Effector memory CD4-positive, alpha-beta T cell (primary cell): ENCODE results near the gene ACTR1A.

Experiments
- DNase-seq, 3 donors: peaks; one replicate each; pipeline ENCODE4 v3.0.0-alpha.2; 2020
- H3K27ac ChIP-seq: 2 replicates; pipeline ENCODE4 v1.7.0; 2013; ENCODE audit warnings: mild to moderate bottlenecking, low read length, moderate library complexity; ENCODE audit not compliant: insufficient read depth, poor library complexity, severe bottlenecking
- H3K27me3 ChIP-seq: replicated peaks from 2 replicates; pipeline ENCODE4 v1.7.0; 2013; ENCODE audit warnings: mild to moderate bottlenecking, low read length; ENCODE audit not compliant: insufficient read depth, control insufficient read depth, poor library complexity, severe bottlenecking
- H3K36me3 ChIP-seq: 2 replicates; pipeline ENCODE4 v1.7.0; 2013; ENCODE audit warnings: mild to moderate bottlenecking, low read length, moderate library complexity; ENCODE audit not compliant: control insufficient read depth, insufficient read depth
- H3K4me1 ChIP-seq: 2 replicates; pipeline ENCODE4 v1.7.0; 2013; ENCODE audit warnings: low read length, mild to moderate bottlenecking; ENCODE audit not compliant: control insufficient read depth, insufficient read depth, poor library complexity, severe bottlenecking
- H3K4me3 ChIP-seq: 2 replicates; pipeline ENCODE4 v1.7.0; 2013; ENCODE audit warnings: low read length, low read depth, mild to moderate bottlenecking; ENCODE audit not compliant: insufficient read depth, poor library complexity, severe bottlenecking
- H3K9me3 ChIP-seq: 2 replicates; pipeline ENCODE4 v1.7.0; 2013; ENCODE audit warnings: mild to moderate bottlenecking, low read length, moderate library complexity; ENCODE audit not compliant: control insufficient read depth

Gene ACTR1A

GRCh38 chr10:102492344-102492939, 10.1 kb downstream of the ACTR1A start:
- Histone ChIP-seq H3K4me1 (no peaks in the 10 kb centered on the region), H3K27ac (no peak overlapping the region), H3K4me3 (no peak overlapping the region), H3K27me3 (no peaks in the 10 kb centered on the region), H3K36me3 (peaks cover 32% of the 10 kb centered on the region), H3K9me3 (no peaks in the 10 kb centered on the region)
- DNase-seq = no peak

- Histone ChIP-seq H3K27ac (no peak overlapping the region), H3K27me3 (no peaks in the 10 kb centered on the region), H3K4me3 (no peak overlapping the region), H3K36me3 (peaks cover 45% of the 10 kb centered on the region), H3K9me3 (no peaks in the 10 kb centered on the region), H3K4me1 (no peaks in the 10 kb centered on the region)
- DNase-seq = no peak
Measured at GRCh38 chr10:102491136-102491535, 11.4 kb downstream of the ACTR1A start.

DNA sequence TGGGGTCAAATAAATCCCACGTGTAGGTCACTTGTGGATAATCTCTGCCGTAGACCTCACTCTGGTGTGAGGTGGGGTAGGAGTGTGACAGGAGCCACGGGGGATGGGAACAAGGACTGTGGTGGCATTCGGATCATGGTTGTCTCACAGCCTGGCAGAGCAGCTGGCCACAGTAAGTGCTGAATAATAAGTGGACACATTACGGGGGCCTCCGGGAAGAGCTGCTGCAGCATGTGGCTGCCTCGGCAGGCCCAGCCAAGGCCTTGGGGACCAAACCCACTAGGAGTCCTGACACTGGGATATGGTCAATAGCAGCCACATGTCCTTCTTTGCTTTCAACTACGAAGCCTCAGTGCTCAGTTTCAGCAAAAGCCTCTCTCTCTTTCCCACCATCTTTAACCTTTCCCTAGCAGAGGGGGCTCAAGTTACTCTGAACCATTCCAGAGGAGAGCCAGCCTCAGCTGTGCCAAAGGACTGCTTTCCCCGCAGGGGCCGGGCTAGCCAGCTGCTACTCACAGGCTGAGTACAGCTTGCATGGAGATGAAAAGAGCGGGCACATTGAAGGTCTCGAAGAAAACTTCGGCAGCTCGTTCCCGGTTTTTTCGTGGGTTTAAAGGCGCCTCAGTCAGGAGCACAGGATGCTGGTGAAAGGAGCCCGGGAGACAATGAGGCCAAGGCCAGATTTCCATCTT, 17.3 kb downstream of the ACTR1A start:
- no peaks in the 10 kb centered on the region for H3K9me3 ChIP-seq
- H3K27me3 ChIP-seq = no peaks in the 10 kb centered on the region
- no peaks in the 10 kb centered on the region for H3K4me1 ChIP-seq
- peaks cover 89% of the 10 kb centered on the region for H3K36me3 ChIP-seq
- no peak overlapping the region for H3K27ac ChIP-seq
- no peak overlapping the region for H3K4me3 ChIP-seq
- no peak for DNase-seq

DNA sequence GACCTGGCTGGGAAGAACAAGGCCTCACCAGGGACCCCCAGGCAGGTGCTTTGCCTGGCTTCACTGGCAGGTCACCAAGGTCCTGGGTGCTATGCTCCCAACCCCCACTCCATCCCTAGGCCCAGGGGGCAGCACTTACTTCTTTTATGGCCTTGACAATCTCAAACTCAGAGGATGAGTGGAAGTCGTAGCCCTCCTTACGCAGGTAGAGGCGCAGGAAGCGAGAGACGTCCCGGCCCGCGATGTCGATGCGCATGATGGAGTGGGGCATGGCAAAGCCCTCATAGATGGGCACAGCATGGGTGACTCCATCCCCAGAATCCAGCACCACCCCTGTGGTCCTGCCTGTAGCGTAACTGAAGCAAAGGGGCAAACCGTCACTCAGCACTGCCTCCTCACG, 18.5 kb downstream of the ACTR1A start:
- Histone ChIP-seq H3K27ac (no peak overlapping the region), H3K9me3 (no peaks in the 10 kb centered on the region), H3K36me3 (peaks cover 93% of the 10 kb centered on the region), H3K4me1 (no peaks in the 10 kb centered on the region), H3K27me3 (no peaks in the 10 kb centered on the region), H3K4me3 (no peak overlapping the region)
- no peak for DNase-seq

DNA sequence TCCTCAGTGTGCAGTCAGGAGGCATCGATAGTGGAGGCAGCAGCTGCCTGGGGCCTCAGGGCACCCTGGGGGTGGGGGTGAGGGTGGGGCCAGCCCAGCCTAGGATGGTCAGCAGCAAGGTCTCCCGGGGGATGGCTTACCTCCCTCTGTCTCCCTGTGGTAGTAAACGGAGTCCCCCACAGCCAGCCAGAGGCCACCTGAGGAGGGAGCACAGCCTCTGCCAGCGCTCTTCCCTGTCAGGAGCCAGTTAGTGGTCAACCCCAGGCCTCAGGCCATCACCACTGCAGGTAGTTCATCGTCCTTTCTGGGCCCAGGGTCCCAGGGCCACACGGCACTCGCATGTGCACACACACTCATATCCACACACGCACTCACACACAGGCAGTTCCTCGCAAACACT, 22.1 kb downstream of the ACTR1A start:
- Histone ChIP-seq H3K27ac (no peak overlapping the region), H3K36me3 (peaks cover 58% of the 10 kb centered on the region), H3K27me3 (no peaks in the 10 kb centered on the region), H3K4me1 (no peaks in the 10 kb centered on the region), H3K9me3 (no peaks in the 10 kb centered on the region), H3K4me3 (no peak overlapping the region)
- no peak for DNase-seq

GRCh38 chr10:102479651-102480050, 22.9 kb downstream of the ACTR1A start:
- no peaks in the 10 kb centered on the region for H3K9me3 ChIP-seq
- no peak overlapping the region for H3K4me3 ChIP-seq
- no peaks in the 10 kb centered on the region for H3K27me3 ChIP-seq
- no peak overlapping the region for H3K27ac ChIP-seq
- H3K4me1 ChIP-seq = no peaks in the 10 kb centered on the region
- no peak for DNase-seq
- peaks cover 51% of the 10 kb centered on the region for H3K36me3 ChIP-seq

DNA sequence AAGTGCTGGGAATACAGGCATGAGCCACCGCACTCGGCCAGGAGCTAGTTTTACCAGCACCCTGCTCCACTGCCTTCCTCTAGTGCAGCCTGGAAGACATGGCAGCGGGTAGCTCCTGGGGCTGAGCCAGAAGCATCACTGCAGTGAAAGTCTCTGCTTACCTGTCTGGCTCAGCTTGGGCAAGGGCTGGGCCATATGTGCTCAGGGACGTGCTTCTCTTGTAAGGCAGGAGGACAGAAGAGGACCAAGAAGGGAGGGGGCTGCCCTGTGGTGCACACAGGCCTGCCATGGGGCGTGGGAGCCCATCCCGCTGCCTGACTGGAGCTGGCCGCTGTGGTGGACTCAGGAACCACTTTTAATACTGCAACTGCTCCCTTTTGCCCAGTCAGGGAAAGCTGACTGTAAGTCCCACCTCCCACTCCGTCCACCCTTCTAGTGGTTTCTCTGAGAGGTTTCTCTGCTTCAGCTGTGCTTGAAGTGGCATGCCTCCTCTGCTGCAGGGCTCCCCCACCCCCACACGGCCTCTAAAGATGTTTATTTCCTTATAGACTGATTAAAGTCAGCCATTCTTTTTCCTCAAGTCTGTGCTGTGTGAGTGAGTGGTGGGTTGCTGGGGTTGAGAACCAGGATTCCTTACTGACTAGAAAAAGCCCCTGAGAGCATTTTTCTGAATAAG, 25.9 kb downstream of the ACTR1A start:
- Histone ChIP-seq H3K36me3 (peaks cover 21% of the 10 kb centered on the region), H3K9me3 (no peaks in the 10 kb centered on the region), H3K4me1 (peaks cover 13% of the 10 kb centered on the region), H3K4me3 (no peak overlapping the region), H3K27me3 (no peaks in the 10 kb centered on the region), H3K27ac (no peak overlapping the region)
- DNase-seq = no peak

DNA sequence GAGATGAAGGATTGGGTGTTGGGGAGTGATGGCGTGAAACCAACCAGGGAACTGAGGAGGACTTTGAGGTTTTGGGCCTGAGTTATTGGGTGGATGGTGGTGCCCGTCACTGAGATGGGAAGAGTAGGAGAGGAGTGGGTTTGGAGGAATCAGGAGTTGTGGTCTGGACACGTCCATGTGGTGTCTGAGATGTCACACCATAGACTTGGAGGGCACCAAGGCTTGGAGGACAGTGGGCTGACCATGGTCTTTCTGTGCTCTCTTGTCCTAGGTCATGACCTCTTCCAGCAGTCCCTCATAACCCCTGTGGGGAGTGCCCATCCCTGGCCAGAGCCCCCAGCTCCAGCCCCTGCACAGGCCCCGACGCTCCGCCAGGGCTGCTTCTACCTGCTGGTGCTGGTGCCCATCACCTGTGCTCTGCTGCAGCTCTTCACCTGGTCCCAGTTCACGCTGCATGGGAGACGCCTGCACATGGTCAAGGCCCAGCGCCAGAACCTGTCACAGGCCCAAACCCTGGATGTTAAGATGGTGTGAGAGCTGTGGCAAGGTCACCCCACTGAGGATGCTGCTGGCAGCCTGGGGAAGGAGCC, 27.0 kb downstream of the ACTR1A start:
- Histone ChIP-seq H3K27me3 (no peaks in the 10 kb centered on the region), H3K4me3 (no peak overlapping the region), H3K27ac (no peak overlapping the region), H3K9me3 (no peaks in the 10 kb centered on the region), H3K4me1 (peaks cover 13% of the 10 kb centered on the region), H3K36me3 (peaks cover 10% of the 10 kb centered on the region)
- DNase-seq = no peak

DNA sequence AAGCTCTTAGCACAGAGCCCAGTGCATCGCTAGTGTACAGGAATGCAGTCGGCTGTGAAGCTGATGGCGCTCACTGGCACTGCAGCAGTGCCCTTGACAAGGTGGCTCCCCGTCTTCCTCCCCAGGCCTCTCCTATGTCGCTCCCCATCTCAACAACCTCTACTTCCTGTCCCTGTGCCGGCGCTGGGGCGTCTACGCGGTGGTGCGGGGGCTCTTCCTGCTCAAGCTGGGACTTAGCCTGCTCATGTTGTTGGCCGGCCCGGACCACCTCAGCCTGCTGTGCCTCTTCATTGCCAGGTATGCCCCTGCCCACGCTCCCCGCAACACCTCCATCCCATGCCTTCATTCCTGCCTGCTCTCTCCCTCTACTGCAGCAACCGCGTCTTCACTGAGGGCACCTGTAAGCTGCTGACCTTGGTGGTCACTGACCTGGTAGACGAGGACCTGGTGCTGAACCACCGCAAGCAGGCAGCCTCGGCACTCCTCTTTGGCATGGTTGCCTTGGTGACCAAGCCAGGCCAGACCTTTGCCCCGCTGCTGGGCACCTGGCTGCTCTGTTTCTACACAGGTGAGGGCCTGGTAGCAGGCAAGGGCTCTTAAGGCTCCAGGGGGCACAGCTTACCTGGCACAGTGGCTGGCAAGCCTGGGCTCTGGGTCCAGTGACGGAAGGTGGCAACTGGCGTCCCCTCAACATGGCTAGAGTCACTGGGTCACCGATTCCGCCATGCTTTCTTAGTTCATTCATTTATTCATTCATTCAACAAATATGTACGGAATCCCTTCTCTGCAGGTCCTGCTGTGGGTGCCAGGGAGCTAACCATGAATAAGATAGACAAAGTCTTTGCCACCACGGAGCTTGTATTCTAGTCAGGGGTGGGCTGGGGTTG, 28.8 kb downstream of the ACTR1A start:
- H3K27ac ChIP-seq = no peak overlapping the region
- H3K9me3 ChIP-seq = no peaks in the 10 kb centered on the region
- no peaks in the 10 kb centered on the region for H3K36me3 ChIP-seq
- H3K27me3 ChIP-seq = no peaks in the 10 kb centered on the region
- no peak for DNase-seq
- peaks cover 13% of the 10 kb centered on the region for H3K4me1 ChIP-seq
- H3K4me3 ChIP-seq = no peak overlapping the region
